ENCODE data around the gene DGAT2L6. TPM values are rescaled to one million over a fixed set of nuclear protein-coding genes. Genes with fewer than 3 reads are reported as not detected.

DGAT2L6 gene
- total and polyA plus RNA-seq, 4 donors, result not detected

DNA sequence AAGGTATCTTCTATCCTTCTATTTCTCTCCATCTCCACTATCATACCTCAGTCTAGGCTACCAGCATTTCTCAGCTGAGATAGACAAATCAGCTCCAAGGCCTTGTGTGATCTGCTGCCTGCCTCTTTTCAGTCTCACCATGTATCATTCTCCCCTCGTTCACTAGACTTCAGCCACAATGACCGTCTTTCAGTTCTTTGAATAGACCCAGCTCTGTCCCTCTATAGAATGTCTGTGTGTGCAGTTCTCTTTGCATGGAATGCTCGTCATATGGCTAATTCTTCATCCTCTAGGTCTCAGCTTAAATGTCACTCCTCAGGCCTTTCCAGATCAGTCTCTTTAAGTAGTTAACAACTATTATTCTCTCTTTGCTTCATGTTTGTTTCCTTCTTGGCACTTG is 37.5 kb upstream of the DGAT2L6 start:
- H3K4me3 ChIP-seq (ENCODE audit: low read depth in 1 of 3, low read length in 3 of 3), result no peak overlapping the region
- TF ChIP-seq HNF4G (IDR thresholded peaks at IDR 0.05) (no peak), FOXA2 (IDR thresholded peaks at IDR 0.05) (no peak), RXRA (IDR thresholded peaks at IDR 0.05) (no peak), TAF1 (conservative IDR thresholded peaks at IDR 0.05) (no peak), EGR1 (IDR thresholded peaks at IDR 0.05; ENCODE audit: low read depth in 2 of 2) (no peak), JUND (IDR thresholded peaks at IDR 0.05) (no peak), FOXA1 (IDR thresholded peaks at IDR 0.05) (no peak)
- TF ChIP-seq, protein P1, sequence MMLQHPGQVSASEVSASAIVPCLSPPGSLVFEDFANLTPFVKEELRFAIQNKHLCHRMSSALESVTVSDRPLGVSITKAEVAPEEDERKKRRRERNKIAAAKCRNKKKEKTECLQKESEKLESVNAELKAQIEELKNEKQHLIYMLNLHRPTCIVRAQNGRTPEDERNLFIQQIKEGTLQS (IDR thresholded peaks at IDR 0.05), result no peak
- TF ChIP-seq, protein P2, sequence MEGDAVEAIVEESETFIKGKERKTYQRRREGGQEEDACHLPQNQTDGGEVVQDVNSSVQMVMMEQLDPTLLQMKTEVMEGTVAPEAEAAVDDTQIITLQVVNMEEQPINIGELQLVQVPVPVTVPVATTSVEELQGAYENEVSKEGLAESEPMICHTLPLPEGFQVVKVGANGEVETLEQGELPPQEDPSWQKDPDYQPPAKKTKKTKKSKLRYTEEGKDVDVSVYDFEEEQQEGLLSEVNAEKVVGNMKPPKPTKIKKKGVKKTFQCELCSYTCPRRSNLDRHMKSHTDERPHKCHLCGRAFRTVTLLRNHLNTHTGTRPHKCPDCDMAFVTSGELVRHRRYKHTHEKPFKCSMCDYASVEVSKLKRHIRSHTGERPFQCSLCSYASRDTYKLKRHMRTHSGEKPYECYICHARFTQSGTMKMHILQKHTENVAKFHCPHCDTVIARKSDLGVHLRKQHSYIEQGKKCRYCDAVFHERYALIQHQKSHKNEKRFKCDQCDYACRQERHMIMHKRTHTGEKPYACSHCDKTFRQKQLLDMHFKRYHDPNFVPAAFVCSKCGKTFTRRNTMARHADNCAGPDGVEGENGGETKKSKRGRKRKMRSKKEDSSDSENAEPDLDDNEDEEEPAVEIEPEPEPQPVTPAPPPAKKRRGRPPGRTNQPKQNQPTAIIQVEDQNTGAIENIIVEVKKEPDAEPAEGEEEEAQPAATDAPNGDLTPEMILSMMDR (IDR thresholded peaks at IDR 0.05; ENCODE audit: low read depth, low read length, missing input control), result no peak
- 97% methylated on average over 3 of the region's 3 CpGs for WGBS
- DNase-seq (ENCODE audit: low spot score), result no peak
- no peak overlapping the region for H3K27ac ChIP-seq (ENCODE audit: low read depth in 1 of 2, low read length in 2 of 2)
- no peaks in the 10 kb centered on the region for H3K27me3 ChIP-seq (ENCODE audit: control insufficient read depth in 4 of 4, insufficient read depth in 4 of 4, low read length in 3 of 4)
- H3K9me3 ChIP-seq (ENCODE audit: control insufficient read depth in 4 of 4, low read length in 3 of 4), result no peaks in the 10 kb centered on the region
- H3K36me3 ChIP-seq (ENCODE audit: control insufficient read depth in 4 of 4, insufficient read depth in 3 of 4, low read depth in 1 of 4, low read length in 3 of 4), result peaks cover 0 to 3% (median under 1%) of the 10 kb centered on the region in 4 donors
- H3K4me1 ChIP-seq (ENCODE audit: control insufficient read depth in 4 of 4, insufficient read depth in 4 of 4, low read length in 3 of 4), result peaks cover 0 to 9% (median 4%) of the 10 kb centered on the region in 4 donors
- H3K9ac ChIP-seq (ENCODE audit: low read depth in 1 of 2, low read length in 2 of 2), result no peak overlapping the region

DNA sequence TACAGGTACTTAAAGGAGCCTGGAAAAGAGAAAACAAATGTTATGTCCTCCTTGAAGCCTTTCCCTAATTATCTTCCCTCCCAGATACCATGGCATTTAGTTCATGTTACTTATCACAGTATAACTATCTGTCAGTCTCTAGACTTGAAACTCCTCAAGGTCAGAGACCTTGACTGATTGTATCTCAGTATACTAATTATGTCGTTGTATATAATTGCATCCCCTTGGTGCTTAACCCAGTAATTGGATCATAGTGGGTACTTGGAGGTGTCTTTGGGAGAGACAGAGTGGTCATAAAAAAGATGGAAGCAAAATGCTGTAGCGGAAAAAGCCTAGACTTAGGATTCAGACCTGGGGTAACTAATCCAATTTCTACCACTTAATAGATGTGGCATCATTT is 35.9 kb upstream of the DGAT2L6 start:
- no peaks in the 10 kb centered on the region for H3K4me1 ChIP-seq (ENCODE audit: control insufficient read depth in 4 of 4, insufficient read depth in 4 of 4, low read length in 3 of 4)
- H3K9ac ChIP-seq (ENCODE audit: low read depth in 1 of 2, low read length in 2 of 2), result no peak overlapping the region
- no peak overlapping the region for H3K27ac ChIP-seq (ENCODE audit: low read depth in 1 of 2, low read length in 2 of 2)
- no peak for TF ChIP-seq TAF1 (conservative IDR thresholded peaks at IDR 0.05)
- TF ChIP-seq RAD21 (IDR thresholded peaks at IDR 0.05), result no peak
- TF ChIP-seq, protein P2 (IDR thresholded peaks at IDR 0.05; ENCODE audit: low read depth, low read length, missing input control), result no peak
- TF ChIP-seq, protein P3, sequence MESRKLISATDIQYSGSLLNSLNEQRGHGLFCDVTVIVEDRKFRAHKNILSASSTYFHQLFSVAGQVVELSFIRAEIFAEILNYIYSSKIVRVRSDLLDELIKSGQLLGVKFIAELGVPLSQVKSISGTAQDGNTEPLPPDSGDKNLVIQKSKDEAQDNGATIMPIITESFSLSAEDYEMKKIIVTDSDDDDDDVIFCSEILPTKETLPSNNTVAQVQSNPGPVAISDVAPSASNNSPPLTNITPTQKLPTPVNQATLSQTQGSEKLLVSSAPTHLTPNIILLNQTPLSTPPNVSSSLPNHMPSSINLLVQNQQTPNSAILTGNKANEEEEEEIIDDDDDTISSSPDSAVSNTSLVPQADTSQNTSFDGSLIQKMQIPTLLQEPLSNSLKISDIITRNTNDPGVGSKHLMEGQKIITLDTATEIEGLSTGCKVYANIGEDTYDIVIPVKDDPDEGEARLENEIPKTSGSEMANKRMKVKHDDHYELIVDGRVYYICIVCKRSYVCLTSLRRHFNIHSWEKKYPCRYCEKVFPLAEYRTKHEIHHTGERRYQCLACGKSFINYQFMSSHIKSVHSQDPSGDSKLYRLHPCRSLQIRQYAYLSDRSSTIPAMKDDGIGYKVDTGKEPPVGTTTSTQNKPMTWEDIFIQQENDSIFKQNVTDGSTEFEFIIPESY (IDR thresholded peaks at IDR 0.05), result no peak
- no peak for TF ChIP-seq FOXA2 (IDR thresholded peaks at IDR 0.05)
- no peak for TF ChIP-seq HNF4G (IDR thresholded peaks at IDR 0.05)
- TF ChIP-seq, protein P4, sequence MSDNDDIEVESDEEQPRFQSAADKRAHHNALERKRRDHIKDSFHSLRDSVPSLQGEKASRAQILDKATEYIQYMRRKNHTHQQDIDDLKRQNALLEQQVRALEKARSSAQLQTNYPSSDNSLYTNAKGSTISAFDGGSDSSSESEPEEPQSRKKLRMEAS (IDR thresholded peaks at IDR 0.05), result no peak
- no peak for TF ChIP-seq HNF4A (conservative IDR thresholded peaks at IDR 0.05)
- no peak for TF ChIP-seq GABPA (IDR thresholded peaks at IDR 0.05 in 1 of 2, conservative IDR thresholded peaks at IDR 0.05 in 1 of 2)
- TF ChIP-seq, protein P1 (IDR thresholded peaks at IDR 0.05), result no peak
- TF ChIP-seq, protein P5, sequence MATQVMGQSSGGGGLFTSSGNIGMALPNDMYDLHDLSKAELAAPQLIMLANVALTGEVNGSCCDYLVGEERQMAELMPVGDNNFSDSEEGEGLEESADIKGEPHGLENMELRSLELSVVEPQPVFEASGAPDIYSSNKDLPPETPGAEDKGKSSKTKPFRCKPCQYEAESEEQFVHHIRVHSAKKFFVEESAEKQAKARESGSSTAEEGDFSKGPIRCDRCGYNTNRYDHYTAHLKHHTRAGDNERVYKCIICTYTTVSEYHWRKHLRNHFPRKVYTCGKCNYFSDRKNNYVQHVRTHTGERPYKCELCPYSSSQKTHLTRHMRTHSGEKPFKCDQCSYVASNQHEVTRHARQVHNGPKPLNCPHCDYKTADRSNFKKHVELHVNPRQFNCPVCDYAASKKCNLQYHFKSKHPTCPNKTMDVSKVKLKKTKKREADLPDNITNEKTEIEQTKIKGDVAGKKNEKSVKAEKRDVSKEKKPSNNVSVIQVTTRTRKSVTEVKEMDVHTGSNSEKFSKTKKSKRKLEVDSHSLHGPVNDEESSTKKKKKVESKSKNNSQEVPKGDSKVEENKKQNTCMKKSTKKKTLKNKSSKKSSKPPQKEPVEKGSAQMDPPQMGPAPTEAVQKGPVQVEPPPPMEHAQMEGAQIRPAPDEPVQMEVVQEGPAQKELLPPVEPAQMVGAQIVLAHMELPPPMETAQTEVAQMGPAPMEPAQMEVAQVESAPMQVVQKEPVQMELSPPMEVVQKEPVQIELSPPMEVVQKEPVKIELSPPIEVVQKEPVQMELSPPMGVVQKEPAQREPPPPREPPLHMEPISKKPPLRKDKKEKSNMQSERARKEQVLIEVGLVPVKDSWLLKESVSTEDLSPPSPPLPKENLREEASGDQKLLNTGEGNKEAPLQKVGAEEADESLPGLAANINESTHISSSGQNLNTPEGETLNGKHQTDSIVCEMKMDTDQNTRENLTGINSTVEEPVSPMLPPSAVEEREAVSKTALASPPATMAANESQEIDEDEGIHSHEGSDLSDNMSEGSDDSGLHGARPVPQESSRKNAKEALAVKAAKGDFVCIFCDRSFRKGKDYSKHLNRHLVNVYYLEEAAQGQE (IDR thresholded peaks at IDR 0.05), result no peak
- no peak for TF ChIP-seq RXRA (IDR thresholded peaks at IDR 0.05)
- no peak for TF ChIP-seq FOXA1 (IDR thresholded peaks at IDR 0.05)
- TF ChIP-seq EGR1 (IDR thresholded peaks at IDR 0.05; ENCODE audit: low read depth in 2 of 2), result no peak
- no peak for TF ChIP-seq YY1 (IDR thresholded peaks at IDR 0.05)
- no peak for TF ChIP-seq NR2F2 (IDR thresholded peaks at IDR 0.05)
- 88% methylated on average over 2 of the region's 2 CpGs for WGBS
- peaks cover 0 to 3% (median under 1%) of the 10 kb centered on the region in 4 donors for H3K36me3 ChIP-seq (ENCODE audit: control insufficient read depth in 4 of 4, insufficient read depth in 3 of 4, low read depth in 1 of 4, low read length in 3 of 4)
- no peaks in the 10 kb centered on the region for H3K9me3 ChIP-seq (ENCODE audit: control insufficient read depth in 4 of 4, low read length in 3 of 4)
- no peak for DNase-seq (ENCODE audit: low spot score)
- no peak overlapping the region for H3K4me3 ChIP-seq (ENCODE audit: low read depth in 1 of 3, low read length in 3 of 3)
- no peaks in the 10 kb centered on the region for H3K27me3 ChIP-seq (ENCODE audit: control insufficient read depth in 4 of 4, insufficient read depth in 4 of 4, low read length in 3 of 4)

Measured in liver (tissue), 9 donors.